ENCODE measurements around the gene CCDC154.

Gene CCDC154

GRCh38 chr16:1425616-1426370 lies 18.6 kb downstream of the CCDC154 start:
- in situ Hi-C loops (cut with MboI; ENCODE audit: low sequenced_read_pairs) = no loop called here

DNA sequence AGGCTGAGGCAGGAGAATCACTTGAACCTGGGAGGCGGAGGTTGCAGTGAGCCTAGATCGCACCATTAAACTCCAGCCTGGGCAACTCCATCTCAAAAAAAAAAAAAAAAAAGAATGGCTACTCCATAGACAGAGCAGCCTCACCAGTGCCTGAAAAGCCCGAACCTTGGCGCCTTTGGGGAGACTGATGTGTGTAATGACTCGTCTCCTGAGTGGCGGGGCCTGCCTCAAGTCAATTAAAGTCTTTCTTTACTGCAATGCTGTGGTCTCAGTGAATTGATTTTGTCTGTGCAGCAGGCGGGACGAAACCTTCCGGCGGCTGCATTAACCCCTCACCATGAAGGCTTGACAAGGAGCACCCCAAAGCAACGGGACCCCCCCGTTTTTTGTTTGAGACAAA lies 20.3 kb downstream of the CCDC154 start:
- in situ Hi-C loops (cut with MboI; ENCODE audit: low sequenced_read_pairs) = no loop called here

GRCh38 chr16:1422076-1422475 lies 22.3 kb downstream of the CCDC154 start:
- in situ Hi-C loops (cut with MboI; ENCODE audit: low sequenced_read_pairs) = no loop called here

DNA sequence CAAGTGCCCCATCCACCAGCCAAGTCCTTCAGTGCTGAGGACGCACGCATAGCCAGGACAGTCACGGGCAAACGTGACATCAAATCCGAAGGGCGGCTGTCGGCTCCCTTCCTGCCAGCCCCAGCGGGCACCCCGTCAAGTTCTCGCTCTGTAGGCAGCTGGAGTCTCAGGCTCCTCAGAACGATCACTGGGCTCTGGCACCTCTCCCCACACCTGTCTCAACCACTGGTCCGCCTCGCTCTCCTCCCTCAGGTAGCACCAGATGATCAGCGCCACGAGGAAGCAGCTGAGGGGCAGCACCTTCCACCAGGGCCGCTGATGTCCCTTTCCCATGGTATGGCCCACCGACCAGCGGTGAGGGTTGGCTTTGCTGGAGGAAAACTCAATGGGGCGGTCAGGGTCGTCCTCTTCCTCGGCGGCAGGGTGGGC lies 24.2 kb downstream of the CCDC154 start:
- in situ Hi-C loops (cut with MboI; ENCODE audit: low sequenced_read_pairs) = no loop called here

DNA sequence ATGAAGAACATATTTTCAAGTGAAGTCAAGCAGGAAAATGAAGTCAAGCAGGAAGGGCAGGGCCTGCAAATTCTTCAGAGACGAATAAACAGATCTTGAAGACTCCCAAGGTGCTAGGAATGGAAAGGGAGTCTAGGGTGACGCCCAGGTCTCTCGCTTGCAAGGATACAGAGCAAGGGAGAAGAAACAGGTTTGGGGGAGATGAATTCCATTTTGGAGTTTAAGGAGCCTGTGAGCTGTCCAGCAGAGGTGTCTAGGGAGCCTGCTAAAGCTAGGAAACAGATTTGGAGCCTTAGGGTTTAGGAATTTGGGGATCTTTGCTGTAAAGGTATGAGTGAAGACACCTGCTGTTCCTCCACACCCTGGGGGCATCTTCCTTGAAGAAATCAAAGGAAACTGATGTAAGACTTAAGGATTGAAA lies 27.8 kb downstream of the CCDC154 start:
- in situ Hi-C loops (cut with MboI; ENCODE audit: low sequenced_read_pairs) = no loop called here

DNA sequence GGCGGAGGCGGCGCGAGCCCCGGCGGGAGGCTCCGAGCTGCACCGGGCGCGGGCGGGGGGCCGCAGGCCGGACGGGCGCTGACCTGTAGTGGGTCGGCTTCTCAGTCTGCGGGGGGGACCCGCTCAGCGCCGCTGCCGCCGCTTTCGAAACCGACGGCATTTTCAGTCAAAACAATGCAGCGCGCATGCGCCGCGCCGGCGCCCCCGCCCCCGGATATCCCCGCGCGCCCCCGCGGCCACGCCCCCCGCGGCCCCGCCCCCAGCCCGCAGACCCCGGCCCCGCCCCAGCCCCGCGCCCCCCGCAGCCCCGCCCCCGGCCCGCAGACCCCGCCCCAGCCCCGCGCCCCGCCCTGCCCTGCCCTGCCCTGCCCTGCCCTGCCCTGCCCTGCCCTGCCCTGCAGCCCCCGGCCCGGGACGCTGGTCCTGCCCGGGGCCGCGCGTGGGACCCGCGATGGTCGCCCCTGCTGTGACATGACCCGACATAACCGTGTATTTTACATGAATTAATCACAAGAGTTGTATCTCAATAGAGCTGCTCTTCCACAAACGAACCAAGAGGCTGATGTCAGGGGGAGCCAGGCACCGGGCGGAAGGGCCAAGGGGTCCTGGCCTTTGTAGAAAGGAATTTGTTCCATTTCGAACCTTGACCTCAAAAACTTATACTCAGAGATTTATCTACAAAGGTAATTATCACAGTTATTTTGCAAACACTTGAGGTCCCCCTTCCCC lies 29.7 kb downstream of the CCDC154 start, which contains the start of gene UNKL:
TSS of gene UNKL (minus strand) at position 173 of the 729 bp plus-strand sequence. CDS start at position 160, 13 bp downstream.
- in situ Hi-C loops (cut with MboI; ENCODE audit: low sequenced_read_pairs) = no loop called here

GRCh38 chr16:1413684-1414531 lies 30.4 kb downstream of the CCDC154 start:
- in situ Hi-C loops (cut with MboI; ENCODE audit: low sequenced_read_pairs) = no loop called here

DNA sequence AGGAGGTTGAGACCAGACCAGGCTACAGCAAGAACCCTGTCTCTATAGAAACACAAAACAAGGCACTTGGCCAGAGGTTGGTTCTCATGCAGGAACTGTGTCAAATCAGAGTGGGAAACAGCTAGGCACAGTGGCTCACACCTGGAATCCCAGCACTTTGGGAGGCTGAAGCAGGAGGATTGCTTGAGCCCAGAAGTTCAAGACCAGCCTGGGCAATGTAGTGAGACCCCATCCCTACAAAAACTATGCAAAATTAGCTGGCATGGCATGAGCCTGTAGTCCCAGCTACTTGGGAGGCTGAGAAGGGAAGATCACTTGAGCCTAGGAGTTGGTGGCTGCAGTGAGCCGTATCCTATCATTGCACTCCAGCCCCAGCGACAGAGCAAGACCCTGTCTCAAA lies 31.5 kb downstream of the CCDC154 start:
- in situ Hi-C loops (cut with MboI; ENCODE audit: low sequenced_read_pairs) = no loop called here

- in situ Hi-C loops (cut with MboI; ENCODE audit: low sequenced_read_pairs) = no loop called here
Observed at GRCh38 chr16:1408171-1408837, 36.1 kb downstream of the CCDC154 start.

DNA sequence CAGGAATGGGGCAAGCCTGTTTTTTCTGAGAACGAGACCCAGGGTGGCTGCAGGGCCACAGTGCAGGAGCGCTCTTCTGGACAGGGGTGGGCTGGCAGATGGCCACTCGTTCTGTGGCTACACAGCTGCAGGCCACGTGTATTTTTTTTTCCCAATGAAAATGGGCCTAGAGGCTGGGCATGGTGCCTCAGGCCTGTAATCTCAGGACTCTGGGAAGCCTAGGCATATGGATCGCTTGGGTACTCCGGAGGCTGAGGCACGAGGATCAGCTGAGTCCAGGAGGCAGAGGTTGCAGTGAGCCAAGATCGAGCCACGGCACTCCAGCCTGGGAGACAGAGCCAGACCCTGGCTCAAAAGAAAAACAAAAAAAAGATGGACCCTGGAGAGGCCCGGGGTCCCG lies 36.6 kb downstream of the CCDC154 start:
- in situ Hi-C loops (cut with MboI; ENCODE audit: low sequenced_read_pairs) = no loop called here

- in situ Hi-C loops (cut with MboI; ENCODE audit: low sequenced_read_pairs) = no loop called here
Observed at GRCh38 chr16:1403733-1404132, 40.6 kb downstream of the CCDC154 start.

- in situ Hi-C loops (cut with MboI; ENCODE audit: low sequenced_read_pairs) = no loop called here
Observed at GRCh38 chr16:1403036-1403435, 41.3 kb downstream of the CCDC154 start.

DNA sequence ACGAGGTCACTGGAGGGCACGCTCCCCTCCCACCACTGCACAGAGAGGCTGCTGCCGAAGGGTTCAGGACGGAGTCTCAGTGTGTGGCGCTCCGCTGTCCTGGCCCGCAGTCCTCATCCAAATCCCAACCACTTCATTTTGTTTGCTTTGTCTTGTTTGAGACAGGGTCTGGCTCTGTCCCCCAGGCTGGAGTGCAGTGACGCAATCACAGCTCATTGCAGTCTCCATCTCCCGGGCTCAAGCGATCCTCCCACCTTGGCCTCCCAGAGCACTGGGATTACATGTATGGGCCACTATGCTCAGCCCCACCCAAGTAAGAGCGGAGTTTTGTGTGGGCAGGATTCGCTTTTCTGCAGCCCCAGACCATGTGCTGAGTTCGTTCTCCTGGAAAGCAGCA lies 42.6 kb downstream of the CCDC154 start:
- in situ Hi-C loops (cut with MboI; ENCODE audit: low sequenced_read_pairs) = no loop called here

DNA sequence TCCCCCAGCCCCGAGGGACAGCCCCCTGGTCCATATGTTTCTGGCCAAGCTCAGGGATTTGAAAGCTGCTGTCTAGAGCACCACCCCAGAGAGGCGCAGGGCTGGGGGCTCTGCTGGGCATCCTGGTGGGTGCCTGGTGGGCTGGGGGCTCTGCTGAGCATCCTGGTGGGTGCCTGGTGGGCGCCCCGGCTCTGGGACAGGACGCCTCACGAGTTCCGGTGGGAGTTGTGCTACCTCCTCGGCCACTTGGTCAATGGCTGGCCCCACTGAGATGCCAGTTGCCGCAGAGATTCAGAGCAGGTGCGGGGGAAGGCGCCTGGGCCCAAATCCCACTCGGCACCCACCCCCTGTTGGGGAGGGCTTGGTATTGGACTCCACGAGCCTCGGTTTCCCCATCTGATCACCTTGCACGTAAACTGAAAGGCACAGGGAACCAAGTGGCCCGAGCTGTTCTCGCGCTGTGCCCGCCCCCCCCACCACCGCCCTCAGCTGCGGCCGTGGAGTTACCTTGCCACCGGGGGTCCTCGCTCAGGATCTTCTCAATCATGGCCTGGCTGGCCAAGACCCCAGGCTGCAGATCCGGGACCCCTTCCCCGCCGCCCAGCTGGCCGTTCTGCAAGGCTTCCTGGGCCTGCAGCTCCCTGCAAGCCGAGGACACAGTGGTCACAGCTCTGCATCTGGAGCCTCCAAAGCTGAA lies 43.1 kb downstream of the CCDC154 start:
- in situ Hi-C loops (cut with MboI; ENCODE audit: low sequenced_read_pairs) = no loop called here

DNA sequence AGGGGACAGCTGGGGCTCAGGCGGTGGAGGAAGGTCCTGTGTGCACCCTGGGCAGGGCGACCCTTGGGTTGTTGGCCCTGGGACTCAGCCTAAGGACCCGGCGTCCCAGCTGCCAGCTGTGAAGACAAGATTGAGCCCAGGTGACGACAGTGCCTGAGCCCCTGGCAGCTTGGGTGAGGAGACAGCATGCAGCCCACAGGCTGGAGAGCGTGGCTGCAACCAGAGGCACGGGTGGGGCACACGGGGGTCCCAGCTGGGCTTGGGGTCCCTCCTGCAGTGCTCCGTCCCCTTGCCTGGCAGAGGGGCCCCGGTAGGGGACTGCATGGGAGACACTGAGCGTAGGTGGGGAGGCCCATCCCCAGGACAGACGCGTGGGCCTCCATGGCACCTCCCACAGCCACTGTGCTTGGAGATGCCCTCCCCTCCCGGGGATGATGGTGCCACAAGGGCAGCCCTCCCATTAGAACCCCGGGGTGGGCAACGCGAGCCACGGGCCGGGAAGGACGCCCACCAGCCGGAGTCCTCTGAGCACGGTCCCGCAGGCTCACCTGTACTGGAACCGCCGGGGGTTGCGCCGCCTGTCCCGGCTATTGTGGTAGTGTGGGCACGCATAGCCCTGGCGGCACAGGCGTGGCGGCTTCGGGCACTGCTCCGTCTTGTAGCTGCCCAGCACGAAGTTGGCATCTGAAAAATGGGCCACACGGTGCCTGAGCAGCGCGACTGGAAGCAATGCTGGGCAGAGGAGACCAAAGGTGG lies 45.4 kb downstream of the CCDC154 start:
- in situ Hi-C loops (cut with MboI; ENCODE audit: low sequenced_read_pairs) = no loop called here

GRCh38 chr16:1398351-1398750 lies 46.0 kb downstream of the CCDC154 start:
- in situ Hi-C loops (cut with MboI; ENCODE audit: low sequenced_read_pairs) = no loop called here

DNA sequence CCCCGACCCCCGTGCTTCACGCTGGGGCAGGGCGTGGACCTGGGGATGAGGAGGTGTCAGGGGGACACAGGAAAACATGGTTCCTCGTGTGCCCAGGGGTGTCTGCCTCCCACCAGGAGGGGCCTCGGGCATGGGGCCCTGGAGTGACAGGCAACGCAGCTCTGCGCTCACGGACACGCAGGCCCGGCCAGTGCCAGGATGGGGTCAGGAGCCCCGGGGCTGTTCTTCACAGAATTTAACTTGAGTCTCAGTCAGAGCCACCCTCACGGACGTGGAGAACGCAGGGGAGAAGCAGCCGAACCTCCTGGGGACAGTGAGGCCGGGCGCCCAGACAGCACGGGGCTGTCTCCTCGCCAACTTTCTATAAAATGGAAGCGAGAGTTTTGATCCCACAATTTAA lies 46.6 kb downstream of the CCDC154 start:
- in situ Hi-C loops (cut with MboI; ENCODE audit: low sequenced_read_pairs) = no loop called here

GRCh38 chr16:1395444-1396031 lies 48.8 kb downstream of the CCDC154 start:
- in situ Hi-C loops (cut with MboI; ENCODE audit: low sequenced_read_pairs) = no loop called here

GRCh38 chr16:1394367-1394951 lies 49.9 kb downstream of the CCDC154 start:
- in situ Hi-C loops (cut with MboI; ENCODE audit: low sequenced_read_pairs) = no loop called here
